ENCODE data around the gene GNMT. TPM values are rescaled to one million over a fixed set of nuclear protein-coding genes. Genes with fewer than 3 reads are reported as not detected.

GNMT gene
- polyA plus RNA-seq, 1 of the 3 experiments (the other 2 are of a cell fraction): 2.0 TPM

DNA sequence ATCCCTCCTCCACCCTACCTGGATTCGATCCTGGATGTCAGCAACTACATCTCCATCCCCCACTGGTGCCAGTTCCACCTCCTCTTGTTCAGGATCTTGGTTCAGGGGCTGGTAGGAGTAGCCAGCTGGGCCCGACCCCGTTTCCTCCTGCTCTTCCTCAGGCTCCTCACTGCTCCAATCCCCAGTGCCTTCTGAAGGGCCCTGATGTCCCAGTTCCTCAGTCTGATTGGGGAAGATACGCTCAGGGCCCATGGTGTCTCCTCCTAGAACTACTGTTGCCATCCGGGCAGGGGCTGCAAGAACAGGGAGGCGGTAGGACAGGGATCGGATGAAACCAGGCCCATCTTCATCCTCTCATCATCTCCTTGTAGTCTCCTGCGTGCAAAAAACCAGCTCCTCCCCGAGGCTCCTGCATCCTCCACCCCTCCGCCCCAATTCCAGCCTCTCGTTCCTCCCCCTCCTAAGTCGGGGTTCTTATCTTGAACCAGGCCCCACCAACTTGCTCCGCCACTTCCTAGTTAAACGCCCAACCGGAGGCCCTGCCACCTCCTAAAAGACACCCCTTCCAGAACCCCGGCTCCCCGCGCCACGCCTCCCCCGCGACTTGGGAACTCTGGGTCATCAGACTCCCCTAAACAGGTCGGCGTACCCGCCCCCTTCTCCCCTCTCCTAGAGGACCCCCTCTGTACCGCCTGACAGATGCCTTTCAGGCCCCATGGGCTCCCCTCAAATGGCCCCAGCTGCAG lies 52.7 kb downstream of the GNMT start:
- ChIA-PET CTCF (interaction anchor here (0.9 to 3.6 kb wide), 6 partner anchors 8 to 130 kb away, joined by 3 to 12 read pairs (median 3); no protein-coding TSS in a partner anchor), POLR2A (interaction anchor here (1.0 to 2.3 kb wide), 11 partner anchors 13 to 157 kb away, joined by 3 to 12 read pairs (median 6); partner anchors contain the start of genes CNPY3, CUL7, KLC4 and MRPL2)
- H3K27ac ChIP-seq (ENCODE audit: low read depth in 2 of 2, low read length in 1 of 2): peak overlapping the region; percentile 47 to 75; a peak in 3 of 4 replicates
- peak overlapping the region; percentile 80 for H3K9ac ChIP-seq
- H4K20me1 ChIP-seq (ENCODE audit: insufficient read depth): peaks cover 12% of the 10 kb centered on the region; the same call in 1 of the 2 replicates
- H3K4me2 ChIP-seq: peak overlapping the region; percentile 92
- peaks cover 28 to 50% of the 10 kb centered on the region in 2 experiments for H3K36me3 ChIP-seq (replicated peaks in 1 of 2; ENCODE audit: control insufficient read depth in 1 of 2, insufficient read depth in 2 of 2, low read length in 1 of 2)
- peak overlapping the region; percentile 81 for H2AFZ ChIP-seq (ENCODE audit: low read depth)
- TF ChIP-seq FOXJ3 (CRISPR knock-in tag; IDR thresholded peaks at IDR 0.05) (0 out of 2 replicates have a peak, but pooled peaks have one; percentile 25), EP300 (IDR thresholded peaks at IDR 0.05; ENCODE audit: borderline replicate concordance in 1 of 2, low read depth in 1 of 2, low read length in 1 of 2) (no peak), RAD21 (IDR thresholded peaks at IDR 0.05; ENCODE audit: low read length) (no peak), RXRA (IDR thresholded peaks at IDR 0.05; ENCODE audit: borderline replicate concordance, low read depth) (no peak), EZH2phosphoT487 (IDR thresholded peaks at IDR 0.05; ENCODE audit: borderline replicate concordance, low read depth) (no peak), TEAD4 (IDR thresholded peaks at IDR 0.05; ENCODE audit: borderline replicate concordance, insufficient read depth) (no peak), TCF12 (IDR thresholded peaks at IDR 0.05) (no peak), NFIC (IDR thresholded peaks at IDR 0.05; ENCODE audit: borderline replicate concordance) (no peak), RFX5 (IDR thresholded peaks at IDR 0.05; ENCODE audit: low read length) (0 out of 2 replicates have a peak, but pooled peaks have one; percentile 5), RCOR1 (IDR thresholded peaks at IDR 0.05; ENCODE audit: low read length) (no peak)
- no peaks in the 10 kb centered on the region for H3K27me3 ChIP-seq (ENCODE audit: insufficient read depth)
- H3F3A ChIP-seq (replicated peaks; ENCODE audit: insufficient read depth): peaks cover 13% of the 10 kb centered on the region
- no peaks in the 10 kb centered on the region for H3K9me2 ChIP-seq
- WGBS (ENCODE audit: low lambda C conversion rate): 1% methylated on average over 23 of the region's 25 CpGs
- peak overlapping the region; percentile 47 to 85 for H3K4me3 ChIP-seq (ENCODE audit: low read depth in 2 of 2, low read length in 1 of 2)
- H3K9me3 ChIP-seq: no peaks in the 10 kb centered on the region
- peaks cover 3 to 36% of the 10 kb centered on the region in 2 experiments; a peak in 3 of 4 replicates for H3K4me1 ChIP-seq (ENCODE audit: control insufficient read depth in 1 of 2, insufficient read depth in 2 of 2, low read depth in 1 of 2, low read length in 1 of 2)
- H3K79me2 ChIP-seq (ENCODE audit: insufficient read depth): peaks cover 70% of the 10 kb centered on the region
- no peak for DNase-seq

Other genes starting within 250 kb of the GNMT start
- gene PRPH2, start 238.2 kb upstream of the GNMT start, polyA plus RNA-seq (2012; rRNA removed): not detected in 2 replicates
- 12.7 and 18.2 TPM in 2 replicates for gene TBCC, start 214.7 kb upstream of the GNMT start, polyA plus RNA-seq (2012; rRNA removed)
- 5.1 and 6.6 TPM in 2 replicates for gene BICRAL, start 178.7 kb upstream of the GNMT start, polyA plus RNA-seq (2012; rRNA removed)
- gene RPL7L1, start 81.1 kb upstream of the GNMT start, polyA plus RNA-seq (2012; rRNA removed): 22.1 and 28.7 TPM in 2 replicates
- not detected in 2 replicates for gene PTCRA, start 44.7 kb upstream of the GNMT start, polyA plus RNA-seq (2012; rRNA removed)
- gene CNPY3, start 31.3 kb upstream of the GNMT start, polyA plus RNA-seq (2012; rRNA removed): 59.2 and 77.5 TPM in 2 replicates
- 12.5 and 15.3 TPM in 2 replicates for gene PEX6, start 18.4 kb downstream of the GNMT start, polyA plus RNA-seq (2012; rRNA removed)
- 37.6 and 38.6 TPM in 2 replicates for gene PPP2R5D, start 23.8 kb downstream of the GNMT start, polyA plus RNA-seq (2012; rRNA removed)
- 160 and 171 TPM in 2 replicates for gene MEA1, start 53.2 kb downstream of the GNMT start, polyA plus RNA-seq (2012; rRNA removed)
- 59.1 and 74.1 TPM in 2 replicates for gene KLHDC3, start 53.5 kb downstream of the GNMT start, polyA plus RNA-seq (2012; rRNA removed)
- gene RRP36, start 60.9 kb downstream of the GNMT start, polyA plus RNA-seq (2012; rRNA removed): 60.5 and 64.8 TPM in 2 replicates
- 46.9 and 59.6 TPM in 2 replicates for gene CUL7, start 93.1 kb downstream of the GNMT start, polyA plus RNA-seq (2012; rRNA removed)
- 43.0 and 64.7 TPM in 2 replicates for gene MRPL2, start 98.7 kb downstream of the GNMT start, polyA plus RNA-seq (2012; rRNA removed)
- gene KLC4, start 98.9 kb downstream of the GNMT start, polyA plus RNA-seq (2012; rRNA removed): 17.5 and 22.0 TPM in 2 replicates
- gene PTK7, start 115.6 kb downstream of the GNMT start, polyA plus RNA-seq (2012; rRNA removed): 93.7 and 105 TPM in 2 replicates
- 31.7 and 33.8 TPM in 2 replicates for gene SRF, start 210.5 kb downstream of the GNMT start, polyA plus RNA-seq (2012; rRNA removed)
- 36.8 and 37.7 TPM in 2 replicates for gene CUL9, start 221.4 kb downstream of the GNMT start, polyA plus RNA-seq (2012; rRNA removed)

Measured in SK-N-SH (cell line).